SH-SY5Y (cell line): Measurements from ENCODE around the gene GLS2.

Source experiments
- GATA2 ChIP-seq: IDR thresholded peaks from 2 replicates; pipeline ENCODE4 v1.6.1; 2011; ENCODE audit warnings: mild to moderate bottlenecking, low read depth, low read length
- GATA3 ChIP-seq: IDR thresholded peaks from 2 replicates; pipeline ENCODE4 v1.6.1; 2011; ENCODE audit warnings: low read depth, mild to moderate bottlenecking, low read length, moderate library complexity

DNA sequence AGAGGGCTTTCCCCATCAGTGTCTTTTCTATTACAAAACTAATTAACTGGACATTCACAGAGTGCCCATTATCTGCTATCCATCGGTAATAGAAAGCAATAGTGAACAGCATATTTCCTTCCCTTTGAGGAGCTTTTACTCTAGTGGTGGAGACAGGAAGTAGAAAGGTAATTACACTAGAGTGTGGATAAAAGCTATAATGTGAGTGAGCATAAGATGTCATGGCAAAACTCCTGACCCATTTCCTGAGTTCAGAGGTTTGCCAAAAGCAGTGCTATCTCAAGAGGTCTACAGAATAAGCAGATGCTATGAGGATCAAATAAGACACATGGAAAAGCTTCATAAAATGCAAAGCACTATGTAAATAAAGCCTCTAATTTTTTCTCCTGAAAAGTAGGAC is 62.8 kb downstream of the GLS2 start:
- TF ChIP-seq GATA2 (no peak), GATA3 (no peak)
